ENCODE results near the gene KRT78.

KRT78 gene

DNA sequence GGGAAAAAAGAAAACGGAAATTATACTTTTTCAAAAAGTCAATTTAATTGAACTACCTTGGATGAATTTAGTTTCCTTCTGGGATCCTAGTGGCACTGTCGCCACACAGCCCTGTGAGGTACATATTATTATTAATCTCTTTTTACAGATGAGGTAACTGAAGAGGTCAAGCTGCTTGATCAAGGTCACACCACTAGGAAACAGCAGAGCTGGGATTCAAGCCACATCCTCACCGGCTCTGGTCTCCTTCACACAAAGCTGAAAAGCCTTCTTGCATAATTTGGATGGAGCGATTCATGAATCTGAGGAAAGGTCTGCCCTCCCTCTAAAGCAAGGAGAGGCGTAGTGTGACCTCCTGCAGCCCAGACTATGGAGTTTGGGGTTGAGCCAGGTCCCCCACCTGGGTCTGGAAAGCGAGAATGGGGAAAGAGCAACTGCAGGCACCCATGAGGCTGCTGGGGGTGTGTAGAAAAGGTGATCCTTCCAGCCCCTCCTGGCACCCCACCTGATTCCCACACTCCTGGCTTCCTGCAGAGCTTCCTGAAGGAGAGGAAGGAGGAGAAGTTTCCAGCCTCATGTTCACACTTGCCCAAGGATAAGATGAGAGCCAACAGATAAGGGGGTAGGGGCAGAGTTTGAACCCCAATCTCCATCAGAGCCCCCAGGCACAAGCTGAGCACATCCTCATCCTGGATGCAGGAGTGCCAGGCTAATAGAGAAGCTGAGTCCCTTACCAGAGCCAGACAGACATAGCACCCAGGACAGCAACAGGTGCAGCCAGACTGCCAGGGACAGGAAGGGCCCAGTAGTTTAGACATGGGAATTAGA lies 10.8 kb downstream of the KRT78 start:
- H3K4me3 ChIP-seq (ENCODE audit: low read depth, low read length), result no peak overlapping the region
- no peak for DNase-seq (ENCODE audit: low read depth)
- TF ChIP-seq, protein P1, sequence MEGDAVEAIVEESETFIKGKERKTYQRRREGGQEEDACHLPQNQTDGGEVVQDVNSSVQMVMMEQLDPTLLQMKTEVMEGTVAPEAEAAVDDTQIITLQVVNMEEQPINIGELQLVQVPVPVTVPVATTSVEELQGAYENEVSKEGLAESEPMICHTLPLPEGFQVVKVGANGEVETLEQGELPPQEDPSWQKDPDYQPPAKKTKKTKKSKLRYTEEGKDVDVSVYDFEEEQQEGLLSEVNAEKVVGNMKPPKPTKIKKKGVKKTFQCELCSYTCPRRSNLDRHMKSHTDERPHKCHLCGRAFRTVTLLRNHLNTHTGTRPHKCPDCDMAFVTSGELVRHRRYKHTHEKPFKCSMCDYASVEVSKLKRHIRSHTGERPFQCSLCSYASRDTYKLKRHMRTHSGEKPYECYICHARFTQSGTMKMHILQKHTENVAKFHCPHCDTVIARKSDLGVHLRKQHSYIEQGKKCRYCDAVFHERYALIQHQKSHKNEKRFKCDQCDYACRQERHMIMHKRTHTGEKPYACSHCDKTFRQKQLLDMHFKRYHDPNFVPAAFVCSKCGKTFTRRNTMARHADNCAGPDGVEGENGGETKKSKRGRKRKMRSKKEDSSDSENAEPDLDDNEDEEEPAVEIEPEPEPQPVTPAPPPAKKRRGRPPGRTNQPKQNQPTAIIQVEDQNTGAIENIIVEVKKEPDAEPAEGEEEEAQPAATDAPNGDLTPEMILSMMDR (IDR thresholded peaks at IDR 0.05; ENCODE audit: low read depth, low read length, missing control alignments), result no peak

DNA sequence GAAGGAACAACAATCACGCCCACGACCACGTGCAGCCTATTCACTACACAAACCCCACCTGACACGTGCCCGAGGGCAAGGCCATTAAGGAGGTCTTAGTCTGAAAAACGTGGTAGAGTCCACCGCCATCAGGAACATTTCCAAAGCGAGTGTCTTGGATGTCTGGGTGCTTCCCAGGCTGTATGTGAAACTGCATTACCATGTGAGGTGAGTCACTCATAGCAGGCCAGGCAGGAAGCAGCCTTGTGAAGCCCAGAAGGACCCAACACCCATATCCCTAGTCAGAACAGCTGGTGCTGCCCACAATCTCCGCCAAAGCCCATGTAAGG lies 11.4 kb downstream of the KRT78 start:
- H3K4me3 ChIP-seq (ENCODE audit: low read depth, low read length), result no peak overlapping the region
- no peak for DNase-seq (ENCODE audit: low read depth)
- TF ChIP-seq, protein P1 (IDR thresholded peaks at IDR 0.05; ENCODE audit: low read depth, low read length, missing control alignments), result no peak

- TF ChIP-seq, protein P1 (IDR thresholded peaks at IDR 0.05; ENCODE audit: low read depth, low read length, missing control alignments), result no peak
- DNase-seq (ENCODE audit: low read depth), result no peak
- no peak overlapping the region for H3K4me3 ChIP-seq (ENCODE audit: low read depth, low read length)
Measured at GRCh38 chr12:52836491-52837412, 12.0 kb downstream of the KRT78 start.

DNA sequence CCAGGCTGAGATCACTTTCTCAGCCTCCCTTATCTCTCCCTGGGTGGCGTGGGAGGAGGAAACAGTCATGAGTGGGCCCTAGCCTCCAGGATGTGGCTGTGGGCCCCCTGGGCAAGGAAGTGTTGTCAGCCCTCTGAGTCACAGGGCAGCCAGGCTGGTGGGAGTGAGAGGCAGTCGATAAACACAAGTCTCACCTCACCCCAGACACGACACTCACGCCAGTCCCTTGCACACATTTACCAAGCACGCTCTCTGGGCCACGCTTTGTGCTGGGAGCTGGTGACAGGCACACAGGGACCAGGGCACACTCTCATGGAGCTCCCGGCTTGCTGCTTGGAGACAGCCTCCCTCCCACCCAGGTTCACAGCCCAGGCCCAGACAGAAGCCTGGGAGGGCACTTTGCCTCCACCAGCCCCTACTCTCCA lies 12.7 kb downstream of the KRT78 start:
- DNase-seq (ENCODE audit: low read depth), result no peak
- H3K4me3 ChIP-seq (ENCODE audit: low read depth, low read length), result no peak overlapping the region
- TF ChIP-seq, protein P1 (IDR thresholded peaks at IDR 0.05; ENCODE audit: low read depth, low read length, missing control alignments), result no peak

GRCh38 chr12:52835271-52836041 lies 13.3 kb downstream of the KRT78 start:
- DNase-seq (ENCODE audit: low read depth), result no peak
- TF ChIP-seq, protein P1 (IDR thresholded peaks at IDR 0.05; ENCODE audit: low read depth, low read length, missing control alignments), result no peak
- no peak overlapping the region for H3K4me3 ChIP-seq (ENCODE audit: low read depth, low read length)

- no peak for DNase-seq (ENCODE audit: low read depth)
- TF ChIP-seq, protein P1 (IDR thresholded peaks at IDR 0.05; ENCODE audit: low read depth, low read length, missing control alignments), result no peak
- no peak overlapping the region for H3K4me3 ChIP-seq (ENCODE audit: low read depth, low read length)
Measured at GRCh38 chr12:52834727-52835001, 14.1 kb downstream of the KRT78 start.

All from GM12864 (cell line).